ENCODE results near the gene N4BP3.

Gene N4BP3

DNA sequence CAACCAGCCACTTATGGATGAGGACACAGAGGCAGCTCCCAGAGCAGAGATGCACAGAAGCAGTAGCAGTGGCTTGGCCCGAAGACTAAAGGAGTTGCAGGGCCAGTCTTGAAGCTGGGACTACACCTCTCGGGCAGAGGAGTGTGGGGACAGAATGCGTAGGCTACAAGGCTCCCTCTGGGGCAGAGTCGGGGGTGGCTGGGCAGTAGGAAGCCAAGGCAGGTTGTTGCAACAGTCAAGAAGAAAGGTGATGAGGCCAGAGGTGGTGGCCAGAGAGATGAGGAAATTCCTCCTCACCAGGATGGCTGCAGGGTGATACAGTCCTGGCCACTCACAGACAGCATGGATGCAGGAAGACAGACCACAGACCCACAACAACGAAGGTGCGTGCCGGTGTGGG, 4.9 kb upstream of the N4BP3 start:
- no peak for DNase-seq
- Mint-ChIP-seq H3K9me3 (no peaks in the 10 kb centered on the region), H3K27ac (no peak overlapping the region), H3K27me3 (peaks cover 71% of the 10 kb centered on the region), H3K4me3 (no peak overlapping the region), H3K36me3 (peaks cover 2% of the 10 kb centered on the region), H3K4me1 (peaks cover 21% of the 10 kb centered on the region)
- CTCF ChIA-PET = interaction anchor here (1.5 kb wide), 1 partner anchor 35 kb away, joined by 3 read pairs; no protein-coding TSS in a partner anchor

DNA sequence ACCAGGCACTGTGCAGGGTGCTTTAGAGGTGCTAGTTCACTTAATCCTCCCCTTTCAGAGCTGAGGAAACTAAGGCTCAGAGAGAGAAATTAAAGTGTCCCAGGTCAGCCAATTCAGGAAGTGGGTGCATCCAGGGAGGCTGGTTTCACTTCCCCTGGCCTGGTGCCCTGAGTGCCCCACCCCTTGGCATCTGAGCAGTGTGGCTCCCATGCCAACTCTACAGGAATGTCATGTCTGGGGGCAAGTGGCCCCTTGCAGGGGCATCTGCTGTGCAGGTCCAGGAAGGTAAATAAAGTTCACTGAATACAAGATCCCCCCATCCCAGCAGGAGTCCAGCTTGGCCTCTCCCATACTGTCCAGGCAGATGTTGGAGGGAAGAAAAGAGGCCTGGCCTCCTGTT, 4.4 kb upstream of the N4BP3 start:
- Mint-ChIP-seq H3K4me1 (peaks cover 18% of the 10 kb centered on the region), H3K36me3 (peaks cover 2% of the 10 kb centered on the region), H3K4me3 (no peak overlapping the region), H3K9me3 (no peaks in the 10 kb centered on the region), H3K27ac (no peak overlapping the region), H3K27me3 (peaks cover 69% of the 10 kb centered on the region)
- CTCF ChIA-PET = interaction anchor here (1.5 kb wide), 1 partner anchor 34 kb away, joined by 3 read pairs; no protein-coding TSS in a partner anchor
- DNase-seq = no peak

DNA sequence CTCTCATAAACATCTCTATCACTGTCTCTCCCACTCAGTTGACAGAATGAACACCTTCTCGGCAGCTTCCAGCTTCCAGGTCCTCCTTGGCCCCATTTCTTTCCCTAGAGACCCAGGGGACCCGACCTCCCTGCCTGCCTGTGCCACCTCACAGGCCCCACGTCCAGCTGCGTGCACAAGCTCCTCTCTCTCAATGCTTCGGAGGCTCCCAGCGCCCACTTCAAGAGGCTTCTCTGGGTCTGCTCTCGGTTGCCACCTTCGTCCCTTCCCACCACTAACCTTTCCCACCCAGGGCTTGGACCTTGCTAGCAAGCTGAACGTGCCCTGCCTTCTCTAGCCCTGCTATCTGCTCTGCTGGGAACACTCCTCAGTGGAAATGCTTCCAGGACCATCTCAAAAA, 2.8 kb upstream of the N4BP3 start:
- Mint-ChIP-seq H3K4me3 (no peak overlapping the region), H3K27me3 (peaks cover 81% of the 10 kb centered on the region), H3K27ac (no peak overlapping the region), H3K36me3 (peaks cover 3% of the 10 kb centered on the region), H3K4me1 (peaks cover 33% of the 10 kb centered on the region), H3K9me3 (no peaks in the 10 kb centered on the region)
- DNase-seq = no peak
- CTCF ChIA-PET = interaction anchor here (1.4 to 1.8 kb wide), 2 partner anchors 10 to 14 kb away, joined by 3 to 9 read pairs; no protein-coding TSS in a partner anchor

DNA sequence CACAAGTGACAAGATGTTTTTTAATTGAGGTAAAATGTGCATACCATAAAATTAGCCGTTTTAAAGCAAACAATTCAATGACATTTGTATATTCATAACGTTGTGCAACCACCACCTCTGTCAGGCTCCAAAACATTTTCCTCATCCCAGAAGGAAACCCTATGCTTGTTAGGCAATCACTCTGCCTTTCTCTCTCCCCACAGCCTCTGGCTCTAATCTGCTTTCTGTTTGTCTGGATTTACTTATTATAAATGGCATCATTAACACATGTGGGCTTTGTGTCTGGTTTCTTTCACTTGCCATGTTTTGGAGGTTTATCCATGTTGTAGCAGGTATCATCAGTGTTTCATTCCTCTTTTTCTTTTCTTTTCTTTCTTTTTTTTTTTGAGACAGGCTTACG, 1.4 kb upstream of the N4BP3 start:
- DNase-seq = no peak
- H3K27me3 Mint-ChIP-seq = peaks cover 87% of the 10 kb centered on the region
- no peak overlapping the region for H3K27ac Mint-ChIP-seq
- peaks cover 7% of the 10 kb centered on the region for H3K36me3 Mint-ChIP-seq
- no peak overlapping the region for H3K4me3 Mint-ChIP-seq
- CTCF ChIA-PET = no interaction called here
- H3K4me1 Mint-ChIP-seq = peaks cover 46% of the 10 kb centered on the region
- no peaks in the 10 kb centered on the region for H3K9me3 Mint-ChIP-seq

DNA sequence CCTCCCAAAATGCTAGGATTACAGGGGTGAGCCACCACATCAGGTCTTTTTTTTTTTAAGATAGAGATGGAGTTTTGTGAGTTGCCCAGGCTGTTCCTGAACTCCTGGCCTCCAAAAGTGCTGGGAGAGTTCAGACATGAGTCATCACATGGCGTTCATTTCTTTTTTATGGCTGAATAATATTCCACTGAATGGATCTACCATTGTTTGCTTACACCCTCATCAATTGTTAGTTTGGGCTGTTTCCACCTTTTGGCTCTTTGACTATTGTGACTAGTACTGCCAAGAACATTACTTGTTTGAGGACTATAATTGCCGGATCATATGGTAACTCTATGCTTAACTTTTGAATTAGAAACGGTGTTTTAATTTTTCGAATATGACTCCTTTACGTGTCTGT, 787 bp upstream of the N4BP3 start:
- CTCF ChIA-PET = no interaction called here

DNA sequence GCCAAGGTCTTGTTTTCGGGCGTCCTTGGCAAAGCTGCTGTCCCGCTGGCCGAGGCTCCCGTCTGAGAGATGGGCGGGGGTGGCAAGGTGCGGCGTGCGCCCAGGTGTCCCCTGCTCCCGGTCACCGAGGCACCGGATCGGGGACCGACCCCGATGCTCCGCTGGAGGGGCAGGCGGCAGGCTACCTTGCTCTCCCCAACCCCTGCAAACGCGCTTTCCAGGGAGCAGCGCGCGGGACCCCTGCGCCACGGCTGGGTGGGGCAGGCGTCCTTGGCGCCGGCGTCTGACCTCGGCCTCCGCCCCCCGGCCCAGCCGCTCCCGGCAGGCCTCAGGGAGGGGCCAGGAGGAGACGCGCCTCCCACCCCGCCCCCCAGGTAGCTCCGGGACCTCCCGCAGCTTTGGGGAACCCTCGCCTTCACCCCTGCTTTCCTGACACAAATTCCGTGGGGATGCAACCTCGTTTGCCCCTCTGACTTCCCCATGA, 551 bp downstream of the N4BP3 start:
- peaks cover 40% of the 10 kb centered on the region for H3K4me1 Mint-ChIP-seq
- H3K9me3 Mint-ChIP-seq = no peaks in the 10 kb centered on the region
- H3K27me3 Mint-ChIP-seq = peaks cover 88% of the 10 kb centered on the region
- peak; percentile 46 for DNase-seq
- H3K36me3 Mint-ChIP-seq = peaks cover 8% of the 10 kb centered on the region
- no peak overlapping the region for H3K27ac Mint-ChIP-seq
- CTCF ChIA-PET = no interaction called here
- peak overlapping the region; percentile 85 for H3K4me3 Mint-ChIP-seq

More for the DNA sequence above, 787 bp upstream of the N4BP3 start:
- no peak for DNase-seq
- Mint-ChIP-seq H3K4me1 (peaks cover 48% of the 10 kb centered on the region), H3K36me3 (peaks cover 8% of the 10 kb centered on the region), H3K9me3 (no peaks in the 10 kb centered on the region), H3K27ac (peak overlapping the region; percentile 22), H3K27me3 (peaks cover 88% of the 10 kb centered on the region), H3K4me3 (peak overlapping the region; percentile 71)

DNA sequence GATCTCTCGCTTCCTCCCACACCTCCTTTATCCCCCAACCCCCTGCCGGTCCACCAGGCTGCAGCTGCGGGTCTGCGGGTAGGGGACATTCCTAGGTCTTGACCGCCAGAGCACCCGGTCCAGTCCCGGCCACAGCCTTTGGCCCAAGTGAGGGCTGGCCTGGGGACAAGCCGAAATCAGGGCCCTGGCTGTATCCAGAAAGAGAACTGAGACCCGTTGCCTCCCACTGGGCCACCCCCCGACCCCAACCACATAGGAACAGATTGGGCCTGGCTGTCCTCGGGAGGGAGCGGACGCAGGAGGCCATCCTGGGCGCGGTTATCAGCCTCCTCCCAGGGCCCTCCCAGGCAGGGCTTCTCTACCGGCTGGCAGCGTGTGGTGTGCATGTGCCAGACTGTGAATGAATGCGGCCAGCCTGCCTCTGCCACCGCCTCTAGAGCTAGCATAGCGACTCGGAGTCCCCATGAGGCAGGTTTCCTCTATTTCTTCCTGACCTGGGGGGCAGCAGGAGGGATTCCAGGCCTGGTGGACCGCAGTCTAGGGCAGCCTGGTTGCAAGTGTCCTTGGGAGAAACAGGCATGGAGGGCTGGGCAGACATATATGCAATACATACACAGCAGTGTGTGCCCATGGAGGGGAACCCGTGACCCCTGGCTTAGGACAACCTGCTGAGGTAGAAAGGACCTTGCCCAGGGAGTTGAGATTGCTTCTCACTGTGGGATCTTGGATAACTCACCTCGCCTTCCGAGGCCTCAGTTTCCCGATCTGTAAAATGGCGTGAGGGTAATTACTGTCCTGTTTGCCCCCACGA, 1.2 kb downstream of the N4BP3 start:
- Mint-ChIP-seq H3K27me3 (peaks cover 89% of the 10 kb centered on the region), H3K27ac (peak overlapping the region; percentile 62), H3K4me3 (peak overlapping the region; percentile 85), H3K9me3 (no peaks in the 10 kb centered on the region), H3K36me3 (peaks cover 8% of the 10 kb centered on the region), H3K4me1 (peaks cover 36% of the 10 kb centered on the region)
- CTCF ChIA-PET = no interaction called here
- peak; percentile 52 for DNase-seq

DNA sequence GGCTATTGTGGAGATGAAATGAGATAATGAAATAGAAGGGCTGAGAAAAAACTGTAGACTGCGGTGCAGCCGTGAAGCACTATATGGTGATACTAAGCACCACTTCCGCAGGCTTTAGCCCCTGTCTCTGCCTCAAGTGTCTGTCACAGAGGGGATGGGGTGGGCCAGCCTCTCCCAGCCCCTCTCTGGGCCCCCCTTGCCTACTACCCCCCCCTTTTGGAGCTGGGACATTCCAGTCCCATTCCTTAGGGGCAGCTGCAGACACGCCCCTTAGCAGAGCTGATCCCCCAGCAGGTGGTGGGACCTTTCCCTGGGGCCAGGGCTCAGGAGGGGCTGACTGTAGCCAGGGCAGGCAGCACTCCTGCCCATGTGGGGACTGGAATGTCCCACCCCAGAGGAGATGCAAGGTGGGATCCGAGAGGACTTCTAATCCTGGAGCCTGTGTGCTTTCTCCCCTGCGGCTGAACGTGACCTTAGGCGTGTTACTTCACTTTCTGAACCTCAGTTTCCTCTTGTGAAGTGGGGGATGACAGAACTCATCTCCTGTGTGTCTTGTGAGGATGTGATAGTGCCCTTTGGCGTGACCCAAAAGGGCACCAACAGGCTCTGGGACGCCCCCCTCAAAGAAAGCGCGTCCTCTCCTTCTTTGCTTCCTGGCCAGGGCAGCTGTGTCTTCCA, 1.9 kb downstream of the N4BP3 start:
- H3K9me3 Mint-ChIP-seq = no peaks in the 10 kb centered on the region
- H3K27ac Mint-ChIP-seq = no peak overlapping the region
- peaks cover 8% of the 10 kb centered on the region for H3K36me3 Mint-ChIP-seq
- DNase-seq = no peak
- peaks cover 91% of the 10 kb centered on the region for H3K27me3 Mint-ChIP-seq
- H3K4me1 Mint-ChIP-seq = peaks cover 36% of the 10 kb centered on the region
- CTCF ChIA-PET = interaction anchor here (1.1 to 2.0 kb wide), 2 partner anchors 8 to 39 kb away, joined by 3 to 5 read pairs; no protein-coding TSS in a partner anchor
- H3K4me3 Mint-ChIP-seq = peak overlapping the region; percentile 85

DNA sequence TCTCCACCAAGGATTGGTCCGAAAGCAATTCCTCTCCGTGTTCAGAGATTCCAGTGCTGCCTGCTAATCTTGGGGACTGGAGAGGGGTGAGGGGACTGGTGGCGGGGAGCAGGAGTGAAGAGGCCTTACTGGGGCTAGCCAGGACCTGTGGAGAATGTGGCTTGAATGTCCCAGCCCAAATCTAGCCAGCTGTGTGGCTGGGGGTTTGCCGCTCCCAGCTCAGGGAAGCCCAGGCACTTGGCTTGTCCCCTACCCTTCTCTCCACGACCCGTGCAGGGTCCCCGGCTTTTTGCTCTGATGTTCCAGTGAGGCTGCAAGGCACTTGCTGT, 2.4 kb downstream of the N4BP3 start:
- Mint-ChIP-seq H3K4me1 (peaks cover 37% of the 10 kb centered on the region), H3K4me3 (peak overlapping the region; percentile 51), H3K36me3 (peaks cover 8% of the 10 kb centered on the region), H3K27ac (no peak overlapping the region), H3K27me3 (peaks cover 88% of the 10 kb centered on the region), H3K9me3 (no peaks in the 10 kb centered on the region)
- CTCF ChIA-PET = interaction anchor here (1.1 to 2.0 kb wide), 2 partner anchors 9 to 40 kb away, joined by 3 to 5 read pairs; no protein-coding TSS in a partner anchor
- no peak for DNase-seq

DNA sequence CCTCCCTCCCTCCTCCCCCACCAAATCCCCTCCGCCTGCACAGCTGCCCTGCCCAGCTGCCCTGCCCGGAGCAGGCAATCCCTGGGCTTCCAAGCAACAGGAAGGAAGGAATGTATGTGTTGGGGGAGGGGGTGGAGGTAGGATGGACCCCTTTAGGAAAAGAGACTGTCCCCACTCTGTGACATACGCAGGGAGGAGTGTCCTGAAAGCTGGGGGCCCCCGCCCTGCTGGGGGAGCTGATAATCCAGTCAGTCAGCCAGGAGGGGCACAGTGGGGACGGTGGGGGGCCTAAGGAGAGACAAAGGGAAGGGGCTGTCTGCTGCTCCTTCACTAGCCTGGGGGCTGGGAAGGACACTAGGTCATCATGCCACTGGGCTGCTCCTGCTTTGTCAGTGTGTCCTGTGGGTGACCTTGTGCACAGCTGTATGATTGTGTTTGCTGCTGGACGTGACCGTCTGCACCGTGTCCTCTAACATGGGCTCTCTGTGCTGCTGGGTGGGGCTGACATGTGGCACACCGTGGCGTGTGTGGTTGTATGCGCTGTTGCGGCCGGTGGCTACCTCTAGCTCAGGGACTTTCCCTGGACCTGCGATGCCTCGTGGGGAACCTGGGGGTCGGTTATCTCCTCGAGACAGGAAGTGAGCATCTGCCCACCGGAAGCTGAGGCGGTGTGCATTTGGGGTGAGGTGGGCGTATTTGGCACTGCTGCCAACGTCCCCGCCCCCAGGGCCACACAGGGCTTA, 3.0 kb downstream of the N4BP3 start:
- Mint-ChIP-seq H3K9me3 (no peaks in the 10 kb centered on the region), H3K4me1 (peaks cover 43% of the 10 kb centered on the region), H3K4me3 (peak overlapping the region; percentile 66), H3K36me3 (peaks cover 8% of the 10 kb centered on the region), H3K27me3 (peaks cover 88% of the 10 kb centered on the region), H3K27ac (peak overlapping the region; percentile 62)
- DNase-seq = peak; percentile 70
- CTCF ChIA-PET = interaction anchor here (1.1 to 2.0 kb wide), 2 partner anchors 10 to 40 kb away, joined by 3 to 5 read pairs; no protein-coding TSS in a partner anchor

DNA sequence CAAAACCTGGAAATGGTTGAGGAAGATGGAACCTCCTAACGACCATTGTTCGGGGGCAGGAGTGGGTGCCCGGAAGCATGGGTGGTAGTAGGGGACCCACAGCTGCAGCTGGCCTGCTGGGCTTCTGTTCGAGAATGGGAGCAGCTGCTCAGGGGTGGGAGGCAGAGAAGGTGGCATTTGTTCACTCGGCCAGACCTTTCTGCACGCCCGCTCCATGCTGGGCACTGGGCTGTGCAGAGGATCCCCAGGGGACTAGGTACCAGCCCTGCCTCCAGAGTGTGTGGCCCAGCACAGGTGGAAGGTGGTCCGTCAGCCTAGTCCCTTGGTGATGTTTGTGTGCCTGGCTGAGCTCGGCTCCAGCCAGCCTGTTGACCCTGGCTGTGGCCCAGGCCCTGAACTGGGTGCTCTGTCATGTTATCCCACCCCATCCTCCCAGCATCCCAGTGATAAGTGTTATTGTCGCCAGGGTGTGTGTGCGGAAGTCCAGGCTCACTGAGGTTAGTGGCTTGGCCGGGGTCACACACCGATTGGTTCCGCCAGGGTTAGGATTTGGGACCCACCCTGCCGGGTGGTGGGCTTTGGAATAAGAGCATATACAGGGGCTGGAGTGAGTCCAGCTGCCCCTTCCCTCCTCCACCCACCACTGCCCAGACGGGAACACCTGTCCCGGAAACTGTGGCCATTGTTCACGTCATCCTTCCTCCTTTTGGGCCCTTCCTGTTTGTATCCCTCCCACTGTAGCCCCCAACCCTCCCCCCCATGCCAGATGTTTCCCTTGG, 4.8 kb downstream of the N4BP3 start:
- peaks cover 78% of the 10 kb centered on the region for H3K27me3 Mint-ChIP-seq
- DNase-seq = no peak
- H3K4me1 Mint-ChIP-seq = peaks cover 38% of the 10 kb centered on the region
- peaks cover 7% of the 10 kb centered on the region for H3K36me3 Mint-ChIP-seq
- no peak overlapping the region for H3K4me3 Mint-ChIP-seq
- H3K9me3 Mint-ChIP-seq = no peaks in the 10 kb centered on the region
- H3K27ac Mint-ChIP-seq = no peak overlapping the region
- CTCF ChIA-PET = no interaction called here

DNA sequence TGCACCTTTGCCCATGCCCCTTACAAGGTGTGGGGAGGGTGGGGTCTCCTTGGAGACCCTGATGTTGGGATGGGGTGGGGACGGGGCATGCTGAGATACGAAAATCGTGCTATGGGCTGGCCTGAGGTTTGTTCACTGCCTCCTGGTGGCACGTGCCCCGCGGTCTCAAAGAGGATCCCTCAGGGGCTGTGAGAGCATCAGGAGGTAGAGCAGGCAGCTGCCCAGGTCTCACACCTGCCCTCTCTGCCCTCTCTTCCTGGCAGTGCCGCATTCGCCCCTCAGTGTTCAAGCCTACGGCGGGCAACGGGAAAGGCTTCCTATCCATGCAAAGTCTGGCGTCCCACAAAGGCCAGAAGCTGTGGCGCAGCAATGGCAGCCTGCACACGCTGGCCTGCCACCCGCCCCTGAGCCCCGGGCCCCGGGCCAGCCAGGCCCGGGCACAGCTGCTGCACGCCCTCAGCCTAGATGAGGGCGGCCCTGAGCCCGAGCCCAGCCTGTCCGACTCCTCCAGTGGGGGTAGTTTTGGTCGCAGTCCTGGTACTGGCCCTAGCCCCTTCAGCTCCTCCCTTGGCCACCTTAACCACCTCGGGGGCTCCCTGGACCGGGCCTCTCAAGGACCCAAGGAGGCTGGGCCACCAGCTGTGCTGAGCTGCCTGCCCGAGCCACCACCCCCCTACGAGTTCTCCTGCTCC, 6.7 kb downstream of the N4BP3 start:
- CTCF ChIA-PET = interaction anchor here (0.9 to 3.5 kb wide), 17 partner anchors 10 to 138 kb away, joined by 3 to 23 read pairs (median 7); no protein-coding TSS in a partner anchor
- no peak overlapping the region for H3K27ac Mint-ChIP-seq
- peaks cover 5% of the 10 kb centered on the region for H3K36me3 Mint-ChIP-seq
- H3K9me3 Mint-ChIP-seq = no peaks in the 10 kb centered on the region
- H3K27me3 Mint-ChIP-seq = peaks cover 70% of the 10 kb centered on the region
- no peak overlapping the region for H3K4me3 Mint-ChIP-seq
- H3K4me1 Mint-ChIP-seq = peaks cover 27% of the 10 kb centered on the region
- DNase-seq = no peak

Data from activated naive CD4-positive, alpha-beta T cell treated with anti-CD3 and anti-CD28 coated beads, Interleukin-2, amount 10 ng/mL, durations not matched to agents 7 days and 5 days (primary cell).